ENCODE data around the gene OXA1L.
"Not testable (repeated sequence)": the region's sequence is repeated elsewhere in the genome, so short reads cannot be mapped to it uniquely, and the experiment has no call there.

The OXA1L gene

DNA sequence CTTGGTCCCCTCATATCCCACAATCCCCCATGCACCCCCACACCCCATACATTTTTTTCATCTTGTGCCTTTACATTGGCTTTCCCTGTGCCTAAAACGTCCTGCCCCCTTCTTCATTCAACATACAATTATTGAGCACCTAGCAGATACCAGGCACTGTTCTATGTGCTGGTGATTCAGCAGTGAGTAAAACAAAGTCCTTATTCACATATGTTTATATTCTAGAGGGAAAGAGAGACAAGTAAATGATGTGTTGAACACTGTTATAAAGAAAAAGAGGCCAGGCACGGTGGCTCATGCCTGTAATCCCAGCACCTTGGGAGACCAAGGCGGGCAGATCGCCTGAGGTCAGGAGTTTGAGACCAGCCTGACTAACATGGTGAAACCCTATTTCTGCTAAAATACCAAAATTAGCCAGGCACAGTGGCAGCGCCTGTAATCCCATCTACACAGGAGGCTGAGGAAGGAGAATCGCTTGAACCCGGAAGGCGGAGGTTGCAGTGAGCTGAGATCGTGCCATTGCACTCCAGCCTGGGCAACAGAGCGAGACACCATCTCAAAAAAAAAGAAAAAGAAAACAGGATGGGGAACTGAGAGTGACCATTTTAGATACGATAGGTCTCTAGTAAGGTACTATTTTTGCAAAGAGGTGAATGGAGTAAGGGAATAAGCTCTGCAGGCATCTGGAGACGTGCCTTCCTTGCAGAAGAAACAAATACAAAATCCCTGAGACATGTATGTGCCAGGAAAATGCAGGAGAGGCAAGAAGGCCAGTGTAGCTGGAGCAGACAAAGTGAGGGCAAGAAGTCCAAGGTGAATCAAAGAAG lies 36.6 kb downstream of the OXA1L start:
- DNase-seq (ENCODE audit: low read depth, low spot score): no peak
- Histone ChIP-seq H3K4me3 (ENCODE audit: insufficient read length, low read depth) (no peak overlapping the region), H3K9ac (ENCODE audit: insufficient read length, low read depth) (no peak overlapping the region), H3K9me3 (ENCODE audit: insufficient read depth, low read length) (no peaks in the 10 kb centered on the region), H3K27me3 (ENCODE audit: insufficient read depth, insufficient read length) (no peaks in the 10 kb centered on the region), H3K36me3 (ENCODE audit: insufficient read depth, insufficient read length, low read length) (no peaks in the 10 kb centered on the region), H3K4me1 (ENCODE audit: insufficient read depth, insufficient read length) (no peaks in the 10 kb centered on the region)
- TF ChIP-seq ZNF274 (IDR thresholded peaks at IDR 0.05; ENCODE audit: low read depth, low read length): no peak
- TF ChIP-seq SUZ12 (IDR thresholded peaks at IDR 0.05; ENCODE audit: extremely low read depth, insufficient read depth, insufficient read length): no peak
- TF ChIP-seq YY1 (IDR thresholded peaks at IDR 0.05; ENCODE audit: insufficient read depth, insufficient read length): no peak

DNA sequence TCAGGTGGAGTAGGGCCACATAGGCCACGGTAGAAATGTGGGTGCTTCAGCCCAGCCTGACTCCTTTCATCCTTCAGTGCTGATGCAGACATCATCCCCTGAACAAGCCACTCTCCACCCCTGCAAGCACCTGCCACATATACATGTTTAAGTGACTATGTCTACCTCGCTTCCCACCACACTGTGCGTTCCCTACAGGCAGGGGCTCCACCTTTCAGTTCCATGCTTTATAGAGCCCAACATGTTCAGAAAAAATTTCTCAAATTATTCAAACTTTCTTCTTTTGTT lies 37.1 kb downstream of the OXA1L start:
- H3K4me1 ChIP-seq (ENCODE audit: insufficient read depth, insufficient read length): no peaks in the 10 kb centered on the region
- no peak for DNase-seq (ENCODE audit: low read depth, low spot score)
- TF ChIP-seq YY1 (IDR thresholded peaks at IDR 0.05; ENCODE audit: insufficient read depth, insufficient read length): no peak
- no peak for TF ChIP-seq SUZ12 (IDR thresholded peaks at IDR 0.05; ENCODE audit: extremely low read depth, insufficient read depth, insufficient read length)
- TF ChIP-seq ZNF274 (IDR thresholded peaks at IDR 0.05; ENCODE audit: low read depth, low read length): no peak
- H3K27me3 ChIP-seq (ENCODE audit: insufficient read depth, insufficient read length): no peaks in the 10 kb centered on the region
- H3K36me3 ChIP-seq (ENCODE audit: insufficient read depth, insufficient read length, low read length): no peaks in the 10 kb centered on the region
- H3K9ac ChIP-seq (ENCODE audit: insufficient read length, low read depth): no peak overlapping the region
- H3K9me3 ChIP-seq (ENCODE audit: insufficient read depth, low read length): no peaks in the 10 kb centered on the region
- H3K4me3 ChIP-seq (ENCODE audit: insufficient read length, low read depth): no peak overlapping the region

DNA sequence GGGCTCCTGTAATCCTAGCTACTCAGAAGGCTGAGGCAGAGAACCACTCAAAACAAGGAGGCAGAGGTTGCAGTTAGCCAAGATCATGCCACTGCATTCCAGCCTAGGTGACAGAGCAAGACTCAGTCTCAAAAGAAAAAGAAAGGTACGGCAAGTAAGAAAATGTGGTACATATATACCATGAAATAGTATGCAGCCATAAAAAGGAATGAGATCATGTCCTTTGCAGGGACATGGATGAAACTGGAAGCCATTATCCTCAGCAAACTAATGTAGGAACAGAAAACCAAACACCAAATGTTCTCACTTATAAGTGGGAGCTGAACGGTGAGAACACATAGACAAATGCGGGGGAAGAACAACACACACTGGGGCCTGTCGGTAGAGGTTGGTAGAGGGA lies 38.7 kb downstream of the OXA1L start:
- not testable (repeated sequence) for H3K4me1 ChIP-seq (ENCODE audit: insufficient read depth, insufficient read length); H3K36me3 ChIP-seq (ENCODE audit: insufficient read depth, insufficient read length, low read length); H3K9ac ChIP-seq (ENCODE audit: insufficient read length, low read depth); DNase-seq (ENCODE audit: low read depth, low spot score); H3K4me3 ChIP-seq (ENCODE audit: insufficient read length, low read depth); H3K27me3 ChIP-seq (ENCODE audit: insufficient read depth, insufficient read length); H3K9me3 ChIP-seq (ENCODE audit: insufficient read depth, low read length)

DNA sequence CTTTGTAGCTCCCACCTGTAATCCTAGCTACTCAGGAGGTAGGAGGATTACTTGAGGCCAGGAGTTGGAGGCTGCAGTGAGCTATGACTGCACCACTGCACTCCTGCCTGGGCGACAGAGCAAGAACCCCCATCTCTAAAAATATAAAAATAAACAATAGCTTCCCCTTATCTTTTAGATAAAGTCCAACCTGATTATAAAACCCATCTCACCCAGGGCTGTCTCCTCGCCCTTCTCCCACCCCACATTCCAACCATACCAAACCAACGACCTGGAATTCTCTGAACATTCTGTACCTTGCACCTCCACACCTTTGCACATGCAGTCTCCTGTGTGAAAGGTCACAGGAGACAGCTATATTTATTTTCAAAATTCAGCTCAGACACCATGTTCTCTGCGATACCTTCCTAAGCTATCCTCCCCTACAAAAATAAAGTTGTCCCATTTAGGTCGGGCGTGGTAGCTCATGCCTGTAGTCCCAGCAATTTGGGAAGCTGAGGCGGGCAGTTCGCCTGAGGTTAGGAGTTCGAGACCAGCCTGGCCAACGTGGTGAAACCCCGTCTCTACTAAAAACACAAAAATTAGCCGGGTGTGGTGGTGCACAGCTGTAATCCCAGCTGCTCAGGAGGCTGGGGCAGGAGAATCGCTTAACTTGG lies 41.1 kb downstream of the OXA1L start:
- H3K9me3 ChIP-seq (ENCODE audit: insufficient read depth, low read length): no peaks in the 10 kb centered on the region
- H3K4me1 ChIP-seq (ENCODE audit: insufficient read depth, insufficient read length): no peaks in the 10 kb centered on the region
- H3K4me3 ChIP-seq (ENCODE audit: insufficient read length, low read depth): no peak overlapping the region
- H3K27me3 ChIP-seq (ENCODE audit: insufficient read depth, insufficient read length): no peaks in the 10 kb centered on the region
- no peak overlapping the region for H3K9ac ChIP-seq (ENCODE audit: insufficient read length, low read depth)
- peaks cover 3% of the 10 kb centered on the region for H3K36me3 ChIP-seq (ENCODE audit: insufficient read depth, insufficient read length, low read length)
- no peak for TF ChIP-seq ZNF274 (IDR thresholded peaks at IDR 0.05; ENCODE audit: low read depth, low read length)
- TF ChIP-seq YY1 (IDR thresholded peaks at IDR 0.05; ENCODE audit: insufficient read depth, insufficient read length): no peak
- no peak for TF ChIP-seq SUZ12 (IDR thresholded peaks at IDR 0.05; ENCODE audit: extremely low read depth, insufficient read depth, insufficient read length)
- no peak for DNase-seq (ENCODE audit: low read depth, low spot score)

DNA sequence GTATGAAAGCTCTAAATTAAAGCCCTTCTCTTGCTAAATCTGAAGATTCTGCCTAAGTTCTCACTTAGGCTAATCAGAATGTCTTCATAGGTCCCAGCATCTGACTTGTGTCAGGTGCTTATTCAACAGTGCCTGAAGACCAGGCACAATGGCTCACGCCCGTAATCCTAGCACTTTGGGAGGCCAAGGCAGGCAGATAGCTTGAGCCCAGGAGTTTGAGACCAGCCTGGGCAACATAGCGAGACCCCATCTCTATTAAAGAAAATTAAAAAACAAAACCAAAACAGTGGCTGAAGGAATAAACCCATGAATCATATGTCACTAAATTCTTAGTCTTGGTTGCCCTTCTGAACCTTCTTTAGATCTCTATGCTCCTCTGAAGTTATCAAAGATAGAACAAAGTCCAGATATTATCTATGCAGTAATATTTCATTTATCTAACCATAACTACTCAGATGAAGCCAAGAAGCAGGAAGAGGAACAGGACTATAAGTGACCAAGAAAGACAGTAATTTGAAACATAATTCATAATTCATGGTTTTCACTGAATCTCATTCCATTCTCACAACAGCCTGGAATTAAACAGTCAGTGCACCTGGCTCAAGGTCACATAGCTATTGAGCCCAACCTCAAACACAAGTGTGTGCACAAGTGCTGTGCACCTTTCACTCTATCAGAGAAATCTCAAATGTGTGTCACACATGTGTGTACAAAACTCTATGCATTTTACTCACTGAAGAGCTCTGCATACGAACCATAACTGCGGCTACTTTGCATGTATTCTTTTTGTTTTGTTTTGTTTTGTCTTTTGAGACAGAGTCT lies 42.1 kb downstream of the OXA1L start:
- TF ChIP-seq ZNF274 (IDR thresholded peaks at IDR 0.05; ENCODE audit: low read depth, low read length) (no peak), SUZ12 (IDR thresholded peaks at IDR 0.05; ENCODE audit: extremely low read depth, insufficient read depth, insufficient read length) (no peak), YY1 (IDR thresholded peaks at IDR 0.05; ENCODE audit: insufficient read depth, insufficient read length) (no peak)
- Histone ChIP-seq H3K9me3 (ENCODE audit: insufficient read depth, low read length) (no peaks in the 10 kb centered on the region), H3K4me3 (ENCODE audit: insufficient read length, low read depth) (no peak overlapping the region), H3K9ac (ENCODE audit: insufficient read length, low read depth) (no peak overlapping the region), H3K27me3 (ENCODE audit: insufficient read depth, insufficient read length) (no peaks in the 10 kb centered on the region), H3K4me1 (ENCODE audit: insufficient read depth, insufficient read length) (no peaks in the 10 kb centered on the region), H3K36me3 (ENCODE audit: insufficient read depth, insufficient read length, low read length) (peaks cover 5% of the 10 kb centered on the region)
- DNase-seq (ENCODE audit: low read depth, low spot score): no peak

DNA sequence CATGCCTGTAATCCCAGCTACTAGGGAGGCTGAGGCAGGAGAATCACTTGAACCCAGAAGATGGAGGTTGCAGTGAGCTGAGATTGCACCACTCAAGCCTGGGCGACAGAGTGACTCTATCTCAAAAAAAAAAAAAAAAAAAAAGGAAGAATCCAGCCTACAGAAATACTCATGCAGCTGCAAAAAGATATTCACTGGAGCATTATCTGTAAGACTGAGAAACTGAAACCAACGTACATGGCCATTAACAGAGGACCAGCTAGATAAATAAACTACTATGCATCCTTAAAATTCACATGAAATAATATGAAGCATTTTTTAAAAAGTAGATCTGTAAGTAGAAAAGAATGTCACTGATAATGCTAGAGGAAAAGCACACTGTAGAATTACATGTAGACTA lies 45.2 kb downstream of the OXA1L start:
- H3K9me3 ChIP-seq (ENCODE audit: insufficient read depth, low read length): no peaks in the 10 kb centered on the region
- H3K4me1 ChIP-seq (ENCODE audit: insufficient read depth, insufficient read length): peaks cover 11% of the 10 kb centered on the region
- H3K4me3 ChIP-seq (ENCODE audit: insufficient read length, low read depth): no peak overlapping the region
- peaks cover 5% of the 10 kb centered on the region for H3K36me3 ChIP-seq (ENCODE audit: insufficient read depth, insufficient read length, low read length)
- no peak for TF ChIP-seq SUZ12 (IDR thresholded peaks at IDR 0.05; ENCODE audit: extremely low read depth, insufficient read depth, insufficient read length)
- no peak for TF ChIP-seq YY1 (IDR thresholded peaks at IDR 0.05; ENCODE audit: insufficient read depth, insufficient read length)
- TF ChIP-seq ZNF274 (IDR thresholded peaks at IDR 0.05; ENCODE audit: low read depth, low read length): no peak
- no peak overlapping the region for H3K9ac ChIP-seq (ENCODE audit: insufficient read length, low read depth)
- no peak for DNase-seq (ENCODE audit: low read depth, low spot score)
- H3K27me3 ChIP-seq (ENCODE audit: insufficient read depth, insufficient read length): no peaks in the 10 kb centered on the region

DNA sequence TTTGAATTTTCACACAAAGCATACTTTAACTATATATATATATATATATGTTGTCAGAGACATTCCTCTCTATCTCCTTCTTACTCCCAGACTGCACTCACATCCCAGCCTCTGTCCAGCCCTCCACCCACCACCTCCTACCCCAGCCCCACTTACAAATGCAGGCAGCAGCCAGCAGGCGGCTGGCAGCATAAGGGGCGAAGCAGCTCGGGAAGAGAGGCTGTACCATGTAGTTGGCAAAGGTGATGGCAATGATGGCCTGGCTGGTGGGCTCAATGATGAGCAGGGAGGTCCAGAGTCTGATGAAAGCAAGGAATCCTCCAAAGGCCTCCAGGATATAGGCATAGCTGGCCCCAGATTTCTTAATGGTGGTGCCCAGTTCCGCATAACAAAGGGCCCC lies 46.3 kb downstream of the OXA1L start:
- H3K27me3 ChIP-seq (ENCODE audit: insufficient read depth, insufficient read length): no peaks in the 10 kb centered on the region
- DNase-seq (ENCODE audit: low read depth, low spot score): no peak
- TF ChIP-seq YY1 (IDR thresholded peaks at IDR 0.05; ENCODE audit: insufficient read depth, insufficient read length): no peak
- TF ChIP-seq ZNF274 (IDR thresholded peaks at IDR 0.05; ENCODE audit: low read depth, low read length): no peak
- no peak for TF ChIP-seq SUZ12 (IDR thresholded peaks at IDR 0.05; ENCODE audit: extremely low read depth, insufficient read depth, insufficient read length)
- peaks cover 11% of the 10 kb centered on the region for H3K4me1 ChIP-seq (ENCODE audit: insufficient read depth, insufficient read length)
- H3K4me3 ChIP-seq (ENCODE audit: insufficient read length, low read depth): no peak overlapping the region
- no peak overlapping the region for H3K9ac ChIP-seq (ENCODE audit: insufficient read length, low read depth)
- H3K36me3 ChIP-seq (ENCODE audit: insufficient read depth, insufficient read length, low read length): peaks cover 5% of the 10 kb centered on the region
- H3K9me3 ChIP-seq (ENCODE audit: insufficient read depth, low read length): no peaks in the 10 kb centered on the region
